Adrenal gland (tissue), 5 donors: ENCODE measurements around the gene CELF5.

Experiments used
- CTCF ChIP-seq, 6 experiments: fragments of 450-650 bp in 4 of 6; fragments of 200-600 bp in 2 of 6; sonication (generic) in 1 of 6; IDR thresholded peaks; 1 replicate in 5 of 6; 2 replicates in 1 of 6; pipeline versions ENCODE4 v1.5.1 to v1.8.0; 2016 to 2021; ENCODE audit warnings: antibody characterized with exemption in 6 of 6, mild to moderate bottlenecking in 2 of 6, moderate library complexity in 1 of 6
- POLR2A ChIP-seq, 2 donors: fragments of 450-650 bp; IDR thresholded peaks; one replicate each; pipeline ENCODE4 v1.6.1; 2017; ENCODE audit warnings: antibody characterized with exemption in 2 of 2, mild to moderate bottlenecking in 2 of 2, moderate library complexity in 1 of 2
- donor health status: DM: no; HTN: no; CAD: no.

GRCh38 chr19:3275583-3276340, 51.3 kb downstream of the CELF5 start:
- TF ChIP-seq CTCF (IDR thresholded peaks at IDR 0.05) (no peak), POLR2A (IDR thresholded peaks at IDR 0.05) (no peak)
